Measurements from ENCODE around the gene SEZ6L.
"Not testable (repeated sequence)": the region's sequence is repeated elsewhere in the genome, so short reads cannot be mapped to it uniquely, and the experiment has no call there.

Gene SEZ6L

DNA sequence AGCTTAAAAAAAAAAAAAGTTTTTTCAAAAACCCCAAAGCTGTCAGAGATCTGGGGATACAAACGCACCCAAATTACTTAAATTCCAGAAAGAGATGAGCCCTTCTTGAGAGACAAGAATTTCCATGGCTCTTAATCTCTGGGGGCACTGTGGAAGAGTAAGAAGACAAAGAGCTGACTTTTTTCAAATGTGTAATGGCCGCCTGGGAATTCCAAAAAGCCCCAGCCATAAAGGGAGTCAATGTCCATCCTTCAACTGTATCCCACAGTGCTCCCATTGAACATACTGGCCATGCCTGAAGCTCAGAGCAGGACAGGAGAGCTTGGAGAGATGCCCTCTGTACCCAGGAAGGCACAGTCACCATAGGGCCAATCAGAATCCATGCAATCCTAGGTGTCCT, 222.4 kb downstream of the SEZ6L start:
- no peak for DNase-seq

DNA sequence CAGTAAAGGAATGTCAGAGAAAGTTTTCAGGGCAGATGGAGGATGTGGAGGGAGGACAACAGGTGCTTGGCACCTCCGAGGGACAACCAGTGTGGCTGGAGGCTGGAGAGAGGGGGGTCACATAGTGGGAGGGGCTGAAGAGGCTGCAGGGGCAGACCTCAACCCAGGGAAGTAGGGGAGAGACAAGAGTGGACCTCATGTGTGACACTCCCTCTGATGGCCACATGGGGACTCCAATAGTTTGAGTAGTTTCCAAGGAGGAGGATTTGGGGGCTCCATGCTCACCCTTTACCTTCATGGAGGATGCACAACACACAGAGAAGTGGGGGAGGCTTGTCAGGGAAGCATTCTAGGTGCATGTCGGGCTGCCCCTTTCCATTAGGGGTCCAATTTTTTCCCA, 224.7 kb downstream of the SEZ6L start:
- DNase-seq = no peak

DNA sequence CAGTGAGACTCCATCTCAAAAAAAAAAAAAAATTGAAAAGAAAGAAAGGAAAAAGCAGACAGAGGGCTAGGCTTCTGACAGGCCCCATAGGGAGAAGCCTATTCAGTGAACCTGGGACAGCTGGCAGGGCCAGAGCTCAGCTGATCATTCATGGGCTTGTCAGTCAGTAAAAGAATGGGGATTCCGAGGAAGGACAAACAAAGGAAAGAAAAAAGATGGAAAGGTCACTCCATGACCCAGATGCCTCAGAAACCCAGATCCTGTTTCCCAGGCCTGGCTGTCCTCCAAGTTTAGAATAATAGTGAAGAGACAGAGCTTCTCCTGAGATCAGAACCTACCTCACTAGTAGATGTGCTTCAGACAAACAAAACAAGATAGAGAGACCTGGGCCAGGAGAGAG, 225.5 kb downstream of the SEZ6L start:
- no peak for DNase-seq

DNA sequence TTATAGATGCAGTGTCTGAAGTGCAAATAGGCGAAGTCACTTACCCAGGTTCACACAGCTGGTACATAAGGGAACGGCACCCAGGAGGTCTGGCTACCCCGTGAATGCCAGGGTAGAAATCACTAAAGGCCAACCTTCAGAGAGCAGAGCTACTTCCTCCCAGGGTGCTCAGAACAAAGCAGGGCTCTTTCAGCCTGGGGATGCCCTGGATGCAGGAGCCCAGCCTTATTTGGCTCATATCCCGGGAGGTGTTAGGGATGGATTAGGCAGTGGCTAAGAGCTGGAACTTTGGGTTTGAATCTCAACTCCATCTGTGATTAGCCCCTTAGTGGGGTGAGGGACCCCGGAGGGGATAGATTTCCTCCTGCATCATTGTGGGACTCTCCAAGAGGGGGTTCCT, 226.7 kb downstream of the SEZ6L start:
- no peak for DNase-seq

DNA sequence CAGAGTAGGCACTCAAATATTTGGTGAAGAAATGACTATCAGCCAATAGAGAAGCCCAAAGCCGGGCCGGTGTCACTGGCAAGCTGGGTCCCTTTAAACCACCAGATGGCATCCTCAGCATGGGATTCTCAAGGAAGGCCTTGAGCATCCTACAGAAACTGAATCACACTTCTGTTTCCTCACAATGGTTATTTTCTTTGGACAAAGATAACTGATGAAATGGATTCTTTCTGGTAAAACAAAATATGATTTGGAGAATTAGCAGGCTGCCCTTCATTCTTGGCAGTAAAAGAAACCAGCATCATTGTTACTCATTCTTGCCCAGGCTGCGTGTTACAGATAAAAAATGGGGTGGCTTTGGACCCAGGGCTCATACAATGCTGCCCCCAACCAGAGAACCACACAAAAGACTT, 229.5 kb downstream of the SEZ6L start:
- DNase-seq = peak; percentile 63

DNA sequence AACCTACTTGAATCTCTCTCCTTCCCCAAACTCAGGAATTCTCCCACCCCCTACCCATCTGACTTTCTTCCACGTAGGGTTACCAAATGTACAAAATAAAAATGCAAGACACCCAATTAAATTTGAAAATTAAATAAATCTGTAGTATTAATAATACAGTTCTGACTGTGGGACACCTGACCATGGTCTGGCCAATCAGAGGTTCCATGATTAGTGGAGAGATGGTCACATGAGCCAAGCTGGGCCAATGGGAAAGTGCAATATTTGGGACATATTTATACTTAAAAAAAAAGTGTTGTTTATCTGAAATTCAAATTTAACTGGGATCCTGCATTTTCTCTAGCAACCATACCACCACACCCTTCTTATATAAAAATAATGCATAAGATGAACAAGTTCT, 230.0 kb downstream of the SEZ6L start:
- no peak for DNase-seq

DNA sequence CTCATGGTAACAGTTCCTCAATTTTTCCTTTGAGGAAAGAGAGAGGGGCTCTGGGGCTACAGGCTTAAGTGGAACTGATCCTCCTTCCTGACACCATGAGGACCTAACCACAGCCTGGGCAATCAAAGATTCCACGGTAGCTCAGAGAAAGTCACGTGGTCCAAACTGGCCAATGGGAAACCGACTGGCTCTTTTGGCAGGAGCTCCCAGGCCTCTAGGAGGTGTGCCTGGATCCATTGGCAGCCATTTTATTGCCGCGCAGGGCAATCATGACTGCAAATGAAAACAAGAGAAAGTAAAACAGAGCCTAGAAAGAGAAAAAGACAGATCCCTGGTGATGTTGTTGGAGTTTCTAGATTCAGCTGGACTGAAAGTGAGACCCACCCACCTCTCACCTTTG, 232.5 kb downstream of the SEZ6L start:
- no peak for DNase-seq

DNA sequence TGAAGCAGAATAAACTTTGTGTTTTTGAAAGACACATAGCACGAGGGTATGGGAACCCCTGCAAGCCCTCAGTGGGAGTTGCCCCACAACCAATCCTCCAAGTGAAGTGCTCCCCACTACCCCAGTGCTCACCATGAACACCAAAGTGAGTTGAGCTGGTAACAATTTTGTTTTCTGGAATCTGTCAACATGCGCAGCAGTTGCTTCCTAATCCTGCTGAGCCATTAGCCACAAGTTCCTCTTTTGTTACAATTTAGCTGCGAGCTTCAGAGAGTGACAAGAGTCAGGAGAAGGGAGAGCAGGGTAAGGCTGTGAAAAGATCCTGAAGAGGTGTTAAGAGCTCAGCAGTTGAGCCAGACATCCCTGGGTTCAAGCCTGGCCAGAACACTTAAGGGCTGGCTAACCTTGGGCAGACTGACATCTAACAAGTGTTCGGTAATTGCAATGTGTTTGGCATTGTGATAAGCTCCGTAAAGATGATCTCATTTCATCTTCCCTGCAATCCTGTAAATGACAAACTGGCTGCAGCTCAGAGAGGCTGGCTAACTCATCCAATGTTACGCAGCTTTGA, 235.7 kb downstream of the SEZ6L start:
- DNase-seq = no peak

DNA sequence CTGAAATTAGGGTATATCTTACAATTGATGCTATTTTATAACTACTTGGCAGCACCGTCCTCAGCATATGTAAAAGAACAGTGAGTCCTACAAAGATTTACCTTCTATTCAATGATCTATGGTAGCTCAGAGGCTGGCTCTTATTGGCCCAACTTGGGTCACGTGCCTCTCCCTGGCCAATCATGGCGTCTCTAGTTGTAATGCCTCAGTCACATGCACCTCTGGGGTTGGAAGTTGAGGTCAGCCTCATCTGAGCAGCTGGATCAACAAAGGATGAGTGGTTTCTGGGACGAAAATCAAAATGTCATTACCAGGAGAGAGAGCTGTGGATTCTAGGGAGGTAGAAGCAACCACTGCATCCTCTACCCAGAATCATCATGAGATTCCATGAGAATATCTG, 236.9 kb downstream of the SEZ6L start:
- no peak for DNase-seq

DNA sequence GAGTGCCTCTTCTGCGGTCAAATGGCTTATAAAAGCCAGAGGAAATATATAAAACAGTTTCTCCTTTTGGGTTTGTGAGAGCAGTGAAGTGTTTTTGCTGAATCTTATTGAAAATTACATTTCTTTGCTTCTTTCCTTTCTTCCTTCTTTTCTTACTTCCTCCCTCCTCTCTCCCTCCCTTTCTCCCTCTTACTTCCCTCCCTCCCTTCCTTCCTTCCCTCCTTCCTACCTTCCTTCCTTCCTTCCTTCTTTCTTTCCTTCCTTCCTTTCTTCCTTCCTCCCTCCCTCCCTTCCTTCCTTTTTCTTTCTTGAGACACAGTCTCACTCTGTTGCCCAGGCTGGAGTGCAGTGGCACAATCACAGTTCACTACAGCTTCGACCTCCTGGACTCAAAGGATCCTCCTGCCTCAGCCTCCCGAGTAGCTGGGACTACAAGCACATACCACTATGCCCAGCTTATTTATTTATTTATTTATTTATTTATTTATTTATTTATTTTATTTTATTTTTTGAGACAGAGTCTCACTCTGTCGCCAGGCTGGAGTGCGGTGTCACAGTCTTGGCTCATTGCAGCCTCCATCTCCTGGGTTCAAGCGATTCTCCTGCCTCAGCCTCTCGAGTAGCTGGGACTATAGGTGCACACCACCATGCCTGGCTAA, 239.4 kb downstream of the SEZ6L start:
- not testable (repeated sequence) for DNase-seq

DNA sequence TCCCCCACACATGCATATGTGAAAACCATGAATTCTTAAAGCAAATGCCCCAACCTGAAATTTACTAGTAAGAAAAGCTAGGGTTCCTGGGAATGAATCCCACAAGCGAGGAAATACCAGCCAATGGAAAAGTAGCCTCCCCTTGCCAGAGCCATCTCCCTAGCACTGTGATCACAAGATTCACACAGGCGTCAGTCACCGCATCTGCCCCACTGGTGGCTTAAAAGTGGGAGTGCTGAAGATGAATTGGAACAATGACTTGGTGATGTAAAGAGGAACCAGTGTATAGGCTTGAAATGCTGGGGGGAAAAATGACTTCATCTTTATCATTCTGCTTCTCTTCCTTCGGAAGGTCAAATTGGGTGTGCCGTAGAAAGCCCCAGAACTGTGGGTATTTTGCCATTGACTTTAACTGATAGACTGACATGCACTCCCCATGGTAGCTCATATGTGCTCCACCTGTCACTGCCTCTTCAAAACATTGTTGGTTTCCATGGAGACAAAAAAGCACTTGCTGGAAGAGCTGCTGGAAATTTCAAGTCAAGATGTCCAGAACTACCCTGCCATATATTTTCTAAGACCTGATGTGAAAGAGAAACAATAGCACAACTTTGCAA, 240.6 kb downstream of the SEZ6L start:
- no peak for DNase-seq

DNA sequence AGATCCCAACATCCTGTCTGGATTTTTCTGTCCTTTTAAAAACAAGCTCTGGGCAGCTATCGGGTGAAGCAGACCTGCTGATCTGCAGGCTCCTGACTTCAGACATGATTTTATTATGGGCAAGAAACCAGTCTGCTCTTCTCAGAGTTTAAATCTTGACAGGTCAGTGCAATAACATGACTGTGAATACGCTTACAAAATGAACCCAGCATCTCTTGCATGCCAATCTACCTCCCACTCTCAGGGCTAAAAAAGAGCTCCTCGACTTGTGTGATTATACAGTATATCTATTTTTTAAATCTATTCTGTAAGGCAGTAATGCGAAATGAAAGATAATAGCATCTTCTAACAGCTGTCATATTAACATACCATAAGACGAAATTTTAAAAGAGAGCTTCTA, 241.1 kb downstream of the SEZ6L start:
- no peak for DNase-seq

DNA sequence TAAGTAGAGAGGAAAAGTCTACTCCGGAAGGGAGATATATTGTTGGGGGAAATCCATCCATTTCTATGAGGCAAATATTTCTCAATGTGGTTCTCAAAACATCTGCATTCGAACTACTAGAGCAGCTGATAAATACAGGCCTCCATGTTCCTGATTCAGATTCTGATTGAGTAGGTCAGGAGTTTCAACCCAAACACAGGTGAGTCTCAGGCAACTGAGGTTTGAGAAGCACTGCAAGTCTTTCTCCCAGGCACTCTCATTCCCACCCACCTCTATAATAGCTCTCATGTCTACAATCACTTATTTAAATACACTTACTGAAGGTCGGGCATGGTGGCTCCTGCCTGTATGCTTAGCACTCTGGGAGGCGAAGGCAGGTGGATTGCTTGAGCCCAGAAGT, 245.1 kb downstream of the SEZ6L start:
- no peak for DNase-seq

DNA sequence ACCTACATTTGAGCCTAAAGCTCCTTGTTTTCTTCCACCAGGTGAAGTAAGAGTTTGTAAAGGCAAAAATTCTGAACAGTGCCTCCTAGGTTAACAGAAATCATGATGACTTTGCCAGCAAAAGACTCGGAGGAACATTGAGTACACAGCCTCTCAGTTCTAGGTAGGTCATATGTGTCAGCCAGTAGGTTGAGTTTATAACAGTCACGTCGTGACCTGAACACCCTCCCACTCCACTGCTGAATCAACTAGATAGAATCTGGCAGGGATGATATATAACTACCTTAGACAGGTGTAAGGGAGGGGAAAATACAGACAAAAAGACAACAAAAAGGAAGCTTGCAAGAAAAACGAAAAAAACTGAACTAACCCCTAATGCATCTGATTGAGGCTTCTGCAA, 247.0 kb downstream of the SEZ6L start:
- DNase-seq = no peak

DNA sequence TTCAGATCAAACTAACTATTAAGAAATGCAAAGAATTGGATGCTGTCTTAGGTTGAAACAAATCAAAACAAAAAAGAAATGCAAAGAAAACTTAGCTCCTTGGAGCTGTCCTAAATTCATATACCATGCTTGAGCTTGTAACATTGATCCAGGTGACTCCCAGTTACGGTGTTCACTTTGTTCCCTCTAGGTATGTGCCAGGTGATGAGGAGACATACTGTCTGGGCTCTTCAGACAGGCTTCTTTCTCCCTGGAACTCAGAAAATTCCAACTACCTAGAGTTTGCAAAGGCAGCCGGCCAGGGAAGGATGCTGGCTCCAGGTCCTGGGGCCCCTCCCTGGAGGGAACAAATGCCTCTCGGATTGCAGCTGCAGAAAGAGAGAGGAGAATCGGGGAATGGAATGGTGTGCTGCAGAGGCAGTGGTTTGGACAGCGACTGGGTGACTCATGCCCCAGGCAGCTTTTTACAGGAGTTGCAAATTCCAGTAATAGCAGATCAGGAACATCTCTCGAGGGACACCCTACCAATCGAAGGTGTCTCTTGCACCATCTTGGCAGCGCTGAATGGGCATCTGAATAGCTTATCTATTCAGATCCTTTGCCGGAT, 247.5 kb downstream of the SEZ6L start:
- DNase-seq = no peak

DNA sequence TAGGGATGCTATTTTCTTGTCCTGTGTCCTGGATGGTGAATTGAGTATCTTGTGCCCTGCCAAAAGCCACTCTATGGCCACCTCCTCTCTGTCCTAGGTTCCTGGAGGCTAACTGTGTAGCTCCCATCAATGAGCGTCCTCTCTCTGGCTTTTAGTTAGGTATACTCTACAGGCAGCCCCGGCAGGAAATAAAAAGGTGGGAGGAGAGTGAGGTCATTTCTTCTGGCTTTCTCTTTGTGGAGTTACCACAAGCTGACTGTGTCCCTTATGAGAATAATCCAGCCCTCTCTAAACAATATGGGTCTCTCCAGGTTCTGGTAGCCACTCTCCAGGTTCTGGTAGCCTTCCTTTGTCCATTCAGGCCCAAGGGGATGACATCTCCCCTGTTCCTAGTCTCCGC, 248.1 kb downstream of the SEZ6L start:
- DNase-seq = no peak

DNA sequence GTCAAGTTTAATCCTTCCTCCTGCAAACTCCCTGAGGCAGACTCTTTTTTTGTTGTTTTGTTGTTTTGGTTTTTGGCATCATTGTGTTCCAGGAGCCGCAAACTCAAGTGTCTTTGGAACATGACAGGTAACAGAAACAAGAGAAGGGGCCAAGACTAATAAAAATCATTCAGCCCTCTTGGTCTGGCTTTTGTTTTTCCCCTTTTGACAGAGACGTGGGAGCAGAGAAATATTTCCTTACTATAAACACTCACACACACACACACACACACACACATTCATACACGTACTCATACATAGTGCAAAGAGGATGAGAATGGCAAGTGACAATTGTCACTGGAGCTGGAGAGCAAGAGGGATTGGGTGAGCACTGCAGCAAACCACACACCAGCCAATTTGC, 249.4 kb downstream of the SEZ6L start:
- no peak for DNase-seq

DNA sequence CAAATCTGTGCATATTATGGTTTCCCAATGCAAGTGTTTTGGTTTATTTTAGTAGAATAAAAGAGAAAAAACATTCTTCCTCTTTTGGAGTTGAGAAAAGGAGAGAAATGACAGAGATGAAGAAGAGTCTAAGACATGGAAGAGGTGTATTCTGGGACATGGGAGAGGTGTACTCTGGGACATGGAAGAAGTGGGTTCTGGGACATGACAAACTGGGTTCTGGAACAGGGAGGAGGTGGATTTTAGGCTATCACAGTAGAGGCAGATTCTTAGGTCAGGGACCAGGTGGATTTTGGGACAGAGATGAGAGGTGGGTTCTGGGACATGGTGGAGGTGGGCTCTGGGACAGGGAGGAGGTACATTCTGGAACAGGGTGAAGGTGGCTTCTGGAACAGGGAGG, 257.7 kb downstream of the SEZ6L start:
- no peak for DNase-seq

DNA sequence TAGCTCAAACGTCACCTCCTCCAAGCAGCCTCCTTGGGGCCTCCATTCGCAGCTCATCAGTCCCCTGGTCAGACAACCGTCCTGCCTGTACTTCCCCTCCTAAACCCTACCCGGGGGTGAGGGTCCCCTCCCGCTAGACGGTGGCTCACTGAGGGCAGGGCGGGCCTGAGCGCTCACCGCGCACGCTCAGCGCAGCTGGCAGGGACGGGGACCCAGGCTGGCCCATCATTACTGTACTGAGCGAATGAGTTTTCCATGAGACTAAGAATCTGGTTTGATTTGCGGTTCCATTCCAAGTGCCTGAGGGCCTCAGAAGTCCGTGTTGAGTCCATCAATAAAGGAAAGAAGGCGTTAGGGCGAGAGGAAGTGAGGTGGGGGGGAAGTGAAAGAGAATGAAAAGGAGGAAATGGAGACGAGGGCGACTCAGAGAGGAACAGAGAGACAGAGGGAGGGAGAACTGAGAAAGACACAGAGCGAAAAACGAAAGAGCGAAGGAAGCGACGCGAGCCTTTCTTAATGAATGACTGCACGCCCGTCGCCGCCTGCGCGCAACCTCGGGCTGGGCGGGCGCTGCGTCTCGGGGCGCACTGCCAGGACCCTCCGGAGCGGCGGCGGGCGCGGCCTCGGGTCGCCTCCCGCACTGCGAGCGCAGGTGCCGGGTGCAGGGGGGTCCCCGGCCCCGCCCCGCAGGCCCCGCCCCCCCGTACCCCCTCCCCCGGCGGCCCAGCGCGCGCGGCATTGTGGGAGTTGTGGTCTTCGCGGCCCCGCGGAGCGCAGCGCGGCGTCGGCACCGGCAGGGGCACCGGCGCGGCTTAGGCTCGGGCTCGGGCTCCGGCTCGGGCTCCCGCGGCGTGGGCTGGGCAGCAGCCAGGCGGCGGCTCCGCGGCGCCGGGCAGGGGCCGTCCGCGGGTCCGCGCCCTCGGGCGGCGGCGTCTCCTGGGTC, 259.5 kb downstream of the SEZ6L start, which contains the start of gene ASPHD2:
Gene ASPHD2, plus strand, starts transcription at position 746 of the 943 bp plus-strand sequence. CDS start 4,356 bp downstream, outside the sequence.
- DNase-seq = peak; percentile 78

DNA sequence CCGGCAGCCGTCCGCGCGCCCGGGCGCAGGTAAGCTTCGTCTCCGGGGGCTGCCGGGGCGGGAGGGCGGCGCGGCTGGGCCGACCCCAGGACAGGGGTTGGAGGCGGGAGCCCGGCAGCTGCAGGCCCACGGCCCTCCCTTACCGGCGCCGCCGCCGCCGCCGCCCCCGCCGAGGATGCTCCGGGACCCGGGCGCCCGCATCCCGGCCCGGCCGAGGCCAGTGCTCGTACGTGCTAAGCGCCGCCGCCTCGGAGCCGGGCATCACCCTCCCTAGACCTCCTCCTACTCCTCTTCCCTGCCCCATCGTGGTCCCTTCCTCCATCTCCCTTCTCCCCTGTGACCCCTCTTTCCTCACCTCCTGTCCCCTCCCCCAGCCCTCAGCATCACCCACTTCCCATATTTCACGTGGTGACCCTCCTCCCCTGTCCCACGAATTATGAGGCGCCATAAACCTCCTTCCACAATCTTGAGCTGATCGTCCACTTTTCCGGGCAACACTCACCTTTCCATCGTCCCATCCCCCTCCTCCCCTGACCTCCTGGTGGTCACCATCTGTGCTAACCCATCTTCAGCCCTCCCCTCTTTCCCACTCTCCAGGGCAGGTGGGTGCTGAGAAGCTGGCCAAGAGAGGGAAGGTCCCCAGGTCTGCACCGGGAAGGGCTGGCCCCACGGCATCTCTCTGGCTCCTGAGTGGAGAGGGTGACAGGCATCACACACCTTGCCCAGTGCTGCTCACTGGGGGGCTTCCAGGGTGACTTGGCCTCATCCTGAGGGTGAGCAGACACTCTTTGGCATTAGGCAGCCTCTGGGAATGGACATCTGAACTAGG, 260.4 kb downstream of the SEZ6L start:
- no peak for DNase-seq

DNA sequence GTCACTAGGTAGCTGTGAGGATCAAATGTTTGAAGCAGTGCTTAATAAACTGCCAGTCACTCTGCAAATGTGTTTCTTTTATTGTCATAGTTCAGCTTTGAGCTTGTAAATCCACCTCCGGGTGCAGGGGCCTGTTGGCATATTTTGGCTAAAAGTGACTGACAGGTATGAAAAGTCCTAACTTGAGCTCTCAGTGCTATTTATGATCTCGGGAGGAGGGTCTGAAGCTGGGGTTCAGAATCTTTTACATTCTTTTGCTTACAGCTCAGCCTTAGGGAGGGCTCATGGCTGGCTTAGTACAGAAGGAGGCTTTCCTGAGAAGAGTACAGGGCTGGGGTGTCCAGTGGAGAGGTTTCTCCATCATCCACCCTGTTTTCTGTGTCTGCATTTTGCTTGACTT, 261.3 kb downstream of the SEZ6L start:
- DNase-seq = no peak

Data from stimulated activated CD4-positive, alpha-beta T cell treated with anti-CD3 and anti-CD28 coated beads, Interleukin-4, amount 100 ng/mL, for 24 hours (primary cell).